Embryonic facial prominence (tissue), 1 donor: Measurements from ENCODE around the gene SLC25A23.
"Not testable (repeated sequence)": the region's sequence is repeated elsewhere in the genome, so short reads cannot be mapped to it uniquely, and the experiment has no call there.

ENCODE experiments used
- DNase-seq: peaks from one replicate; pipeline ENCODE4 v3.0.0-alpha.2; 2016; ENCODE audit errors: extremely low spot score

SLC25A23 gene

DNA sequence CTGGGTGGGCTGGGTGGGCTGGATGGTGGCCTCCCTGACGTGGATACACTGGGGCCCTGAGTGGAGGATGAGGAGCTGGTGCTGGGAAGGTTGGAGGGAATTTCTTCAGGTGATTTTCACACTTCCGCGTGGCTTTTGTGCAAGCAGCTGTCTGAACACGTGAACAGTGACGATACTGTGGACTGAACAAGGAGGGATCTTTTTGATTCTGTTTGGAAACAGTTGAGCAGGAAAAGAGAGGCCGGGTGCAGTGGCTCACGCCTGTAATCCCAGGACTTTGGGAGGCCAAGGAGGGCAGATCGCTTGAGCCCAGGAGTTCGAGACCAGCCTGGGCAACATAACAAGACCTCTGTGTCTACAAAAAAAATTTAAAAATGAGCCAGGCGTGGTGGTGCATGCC is 57.5 kb downstream of the SLC25A23 start:
- DNase-seq, result no peak

DNA sequence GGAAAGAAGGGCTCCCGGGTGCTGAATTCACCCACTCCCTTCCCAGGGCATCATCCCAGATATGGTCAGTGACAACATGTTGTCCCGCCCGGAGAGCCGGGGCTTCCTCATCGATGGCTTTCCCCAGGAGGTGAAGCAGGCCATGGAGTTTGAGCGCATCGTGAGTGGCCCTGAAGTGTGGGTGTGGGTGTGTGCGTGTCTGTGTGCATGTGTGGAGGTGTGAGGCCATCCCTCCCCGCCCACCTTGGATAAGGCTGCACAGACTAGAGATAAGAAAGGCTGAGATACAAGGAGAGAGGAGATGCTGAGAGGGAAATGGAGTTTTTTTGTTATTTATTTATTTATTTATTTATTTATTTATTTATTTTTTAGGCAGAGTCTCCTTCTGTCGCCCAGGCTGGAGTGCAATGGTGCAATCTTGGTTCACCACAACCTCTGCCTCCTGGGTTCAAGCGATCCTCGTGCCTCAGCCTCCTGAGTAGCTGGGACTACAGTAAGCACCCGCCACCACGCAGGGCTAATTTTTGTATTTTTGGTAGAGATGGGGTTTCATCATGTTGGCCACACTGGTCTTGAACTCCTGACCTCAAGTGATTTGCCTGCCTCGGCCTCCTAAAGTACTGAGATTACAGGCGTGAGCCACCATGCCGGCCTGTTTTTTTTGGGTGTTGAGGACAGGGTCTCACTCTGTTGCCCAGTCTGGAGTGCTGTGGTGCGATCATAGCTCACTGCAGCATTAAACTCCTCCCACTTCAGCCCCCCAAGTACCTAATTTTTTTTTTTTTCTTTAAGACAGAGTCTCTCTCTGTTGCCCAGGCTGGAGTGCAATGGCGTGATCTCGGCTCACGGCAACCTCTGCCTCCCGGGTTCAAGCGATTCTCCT is 59.3 kb downstream of the SLC25A23 start:
- not testable (repeated sequence) for DNase-seq

DNA sequence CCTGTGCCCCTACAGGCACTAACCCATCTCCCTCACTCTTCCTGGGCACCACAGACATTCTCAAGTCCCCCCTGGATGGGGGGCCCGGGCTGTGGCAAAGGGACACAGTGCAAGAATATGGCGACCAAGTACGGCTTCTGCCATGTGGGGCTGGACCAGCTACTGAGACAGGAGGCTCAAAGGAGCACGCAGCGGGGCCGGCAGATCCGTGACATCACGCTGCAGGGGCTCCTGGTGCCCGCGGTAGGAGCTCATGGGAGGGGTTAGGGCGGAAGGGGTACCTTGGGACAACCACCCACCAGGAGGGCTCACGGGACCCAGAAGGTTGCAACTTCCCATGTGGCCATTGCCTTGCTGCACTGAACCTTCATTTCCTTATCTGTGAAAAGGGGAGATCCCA is 63.3 kb downstream of the SLC25A23 start:
- no peak for DNase-seq

DNA sequence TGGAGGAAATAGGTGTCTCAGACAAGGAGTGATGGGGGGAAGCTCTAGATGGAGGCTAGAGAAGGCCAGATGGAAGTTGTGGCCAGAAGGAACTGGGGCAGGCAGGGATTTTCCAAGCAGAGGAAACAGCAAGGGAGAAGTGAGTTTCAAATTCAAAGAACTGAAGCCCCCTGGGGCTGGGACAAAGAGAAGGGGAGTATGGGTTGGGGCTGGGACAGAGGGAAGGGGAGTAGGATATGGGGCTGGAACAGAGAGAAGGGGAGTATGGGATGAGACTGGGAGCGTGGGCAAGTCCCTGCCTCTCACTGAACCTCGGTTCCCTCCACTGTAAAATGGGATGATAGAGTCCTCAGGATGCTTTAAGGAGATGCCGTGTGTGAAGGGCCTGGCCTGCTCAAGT is 64.8 kb downstream of the SLC25A23 start:
- DNase-seq, result no peak

DNA sequence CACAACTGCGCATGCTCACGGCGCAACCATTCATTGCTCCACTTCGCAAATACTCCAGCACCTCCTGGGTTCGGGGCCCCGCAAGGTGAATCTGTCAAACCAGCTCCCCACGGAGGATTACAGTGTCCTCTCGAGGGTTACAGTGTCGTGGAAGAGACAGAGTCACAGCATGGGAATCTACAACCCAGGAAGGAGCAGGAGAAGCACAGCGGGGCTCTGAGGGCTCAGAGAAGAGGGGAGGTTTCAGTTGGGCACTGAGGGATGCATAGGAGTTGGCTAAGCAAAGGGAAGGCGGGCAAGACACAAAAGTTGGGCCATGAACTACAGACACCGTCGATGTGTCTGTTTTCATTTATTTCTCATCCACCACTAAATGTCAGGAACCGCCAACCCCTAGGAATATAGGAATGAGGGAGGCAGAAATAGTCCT is 65.6 kb downstream of the SLC25A23 start:
- DNase-seq, result no peak

DNA sequence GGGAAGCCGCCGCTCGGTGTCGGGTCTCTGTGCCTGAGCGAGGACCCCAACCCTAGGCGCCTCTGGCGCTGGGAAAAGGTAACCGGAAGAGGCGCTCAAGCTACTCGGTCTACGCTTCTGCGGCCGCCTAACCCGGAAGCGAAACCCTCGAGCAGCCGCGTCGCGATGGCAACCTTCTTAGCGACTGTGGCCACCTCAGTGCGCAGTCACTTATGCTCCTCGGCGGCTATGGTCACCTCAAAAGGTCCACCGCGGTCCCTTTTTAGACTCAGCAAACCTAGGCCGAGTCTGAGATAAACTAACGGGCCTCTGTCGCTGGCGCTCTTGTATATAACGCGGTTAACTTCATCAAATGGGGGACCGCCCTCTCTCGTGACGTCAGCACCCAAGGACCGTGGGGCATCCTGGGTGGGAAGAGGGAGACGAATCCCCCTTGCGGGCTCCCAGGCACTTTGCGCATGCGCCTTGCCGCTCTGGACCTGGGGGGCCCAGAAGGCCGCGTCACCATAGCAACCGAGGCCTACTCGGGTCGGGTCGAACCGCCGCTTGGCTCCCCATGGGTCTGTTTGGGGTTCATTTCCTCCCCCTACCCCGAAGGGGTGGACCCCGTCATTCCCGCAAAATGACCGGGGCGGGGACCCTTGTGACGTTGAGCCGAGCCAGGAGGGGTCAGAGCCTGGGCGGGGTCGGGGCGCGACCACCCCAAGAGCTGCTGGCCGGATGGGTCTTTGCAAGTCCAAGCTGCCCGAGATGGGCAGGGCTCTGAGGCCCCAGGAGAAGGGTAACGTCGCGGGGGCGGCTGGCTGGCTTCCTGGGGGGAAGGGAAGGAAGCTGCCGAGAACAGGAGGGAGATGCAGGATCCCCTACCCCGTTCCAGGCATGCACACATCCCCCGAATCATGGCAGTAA is 66.3 kb downstream of the SLC25A23 start, which contains the start of gene GTF2F1:
GTF2F1 (minus strand) TSS at position 91 of the 909 bp plus-strand sequence. CDS start 169 bp downstream, outside the sequence.
- DNase-seq, result peak; percentile 95

DNA sequence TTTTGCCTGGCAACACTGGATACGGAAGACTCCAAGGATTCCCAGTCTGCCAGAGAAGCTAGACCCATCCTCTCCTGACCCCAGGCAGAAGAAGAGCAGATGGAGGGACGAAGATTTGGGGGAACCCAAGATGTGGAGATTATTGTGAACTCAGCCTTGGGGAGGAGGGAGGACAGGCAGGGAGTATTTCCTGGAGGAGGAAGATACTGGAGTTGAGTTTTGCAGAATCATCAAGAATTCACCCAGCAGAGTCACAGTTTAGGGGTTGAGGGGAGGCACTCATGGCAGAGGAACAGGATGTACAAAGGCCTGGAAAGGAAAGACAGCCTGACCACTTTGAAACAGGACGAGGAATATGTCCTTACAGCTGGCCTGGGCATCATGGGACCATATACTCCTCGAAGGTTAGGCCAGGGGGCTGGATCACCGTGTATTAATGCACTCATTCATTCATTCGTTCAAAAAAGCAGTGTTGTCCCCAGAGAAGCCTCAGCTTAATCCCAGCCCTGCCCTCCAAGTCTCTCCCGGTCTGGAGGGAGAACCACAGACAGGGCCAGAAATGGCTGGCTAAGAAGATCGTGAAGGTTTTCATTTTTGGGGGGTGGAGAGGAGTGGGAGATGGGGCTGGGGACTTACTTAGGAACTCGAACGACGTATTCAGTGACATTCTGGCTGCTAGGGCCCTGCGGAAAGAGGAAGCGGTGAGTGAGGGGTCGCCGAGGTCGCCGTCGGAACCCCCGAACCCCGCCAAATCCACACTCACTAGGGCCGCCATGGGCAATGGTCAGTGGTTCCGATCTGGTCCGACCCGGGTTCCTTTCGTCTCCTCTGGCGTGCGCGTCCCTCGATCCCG is 67.1 kb downstream of the SLC25A23 start:
- DNase-seq, result no peak
